Activated CD4-positive, CD25-positive, alpha-beta regulatory T cell treated with anti-CD3 and anti-CD28 coated beads, Interleukin-2, amount 50 U/mL, for 24 hours (primary cell): ENCODE data around the gene RFTN1.

Experiments
- ATAC-seq, 2 donors: fragments of 150-1000 bp; cut with Tn5 transposase; one replicate each; pipeline ENCODE4 v1.10.0; 2021; ENCODE audit warnings: mild to moderate bottlenecking in 1 of 2, moderate library complexity in 1 of 2

The RFTN1 gene

DNA sequence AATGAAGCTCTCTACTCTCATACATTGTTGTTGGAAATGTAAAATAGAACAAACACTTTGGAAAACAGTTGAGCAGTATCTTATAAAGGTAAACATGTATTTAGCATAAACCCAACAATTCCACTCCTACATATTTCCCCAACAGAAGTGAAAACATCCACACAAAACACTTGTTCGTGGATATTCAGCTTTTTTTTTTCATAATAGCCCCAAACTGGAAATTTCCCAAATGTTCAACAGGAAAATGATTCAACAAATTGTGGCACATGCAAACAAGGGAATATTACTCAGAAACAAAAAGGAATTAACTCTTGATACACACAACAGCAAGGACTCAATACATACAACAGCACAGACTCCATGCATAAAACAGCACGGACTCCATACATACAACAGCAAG is 28.5 kb downstream of the RFTN1 start:
- no peak for ATAC-seq

- no peak for ATAC-seq
These were observed 29.3 kb downstream of the RFTN1 start for GRCh38 chr3:16484216-16484615.

DNA sequence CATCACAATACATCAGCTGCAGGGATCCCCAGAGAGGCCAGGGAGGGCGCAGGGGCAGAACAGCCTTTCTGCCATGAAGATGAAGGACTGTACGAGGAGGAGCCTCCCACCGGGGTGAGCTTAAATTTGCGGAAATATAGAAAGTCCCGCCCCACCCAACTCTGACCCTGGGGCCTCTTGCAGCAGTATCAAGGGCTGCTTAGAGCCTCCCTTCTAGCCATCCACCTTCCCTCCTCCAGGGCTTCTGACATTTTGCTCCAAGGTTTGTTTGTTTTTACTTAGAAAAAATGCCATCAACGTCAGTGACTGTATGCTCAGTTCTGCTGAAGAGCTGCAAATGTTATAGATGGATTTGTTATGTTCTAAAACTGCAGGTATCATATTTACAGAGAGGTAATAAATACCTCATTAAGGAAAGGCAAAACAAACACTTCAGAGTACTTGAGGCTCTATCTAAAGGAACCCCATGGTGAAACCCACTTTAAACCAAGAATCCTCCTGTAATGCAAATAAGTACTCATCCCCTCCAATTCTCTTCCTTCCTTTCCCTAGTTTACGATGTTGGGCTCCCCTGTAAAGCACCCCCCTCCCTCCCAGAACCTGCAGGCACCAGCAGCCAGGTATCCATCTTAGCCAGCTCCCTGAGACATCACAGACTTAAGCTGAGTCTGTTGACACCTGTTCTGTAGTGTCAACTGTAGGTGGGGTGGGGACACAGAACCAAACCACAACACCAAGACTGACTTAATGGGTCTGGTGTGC is 30.5 kb downstream of the RFTN1 start:
- ATAC-seq = peak; percentile 49 to 52

DNA sequence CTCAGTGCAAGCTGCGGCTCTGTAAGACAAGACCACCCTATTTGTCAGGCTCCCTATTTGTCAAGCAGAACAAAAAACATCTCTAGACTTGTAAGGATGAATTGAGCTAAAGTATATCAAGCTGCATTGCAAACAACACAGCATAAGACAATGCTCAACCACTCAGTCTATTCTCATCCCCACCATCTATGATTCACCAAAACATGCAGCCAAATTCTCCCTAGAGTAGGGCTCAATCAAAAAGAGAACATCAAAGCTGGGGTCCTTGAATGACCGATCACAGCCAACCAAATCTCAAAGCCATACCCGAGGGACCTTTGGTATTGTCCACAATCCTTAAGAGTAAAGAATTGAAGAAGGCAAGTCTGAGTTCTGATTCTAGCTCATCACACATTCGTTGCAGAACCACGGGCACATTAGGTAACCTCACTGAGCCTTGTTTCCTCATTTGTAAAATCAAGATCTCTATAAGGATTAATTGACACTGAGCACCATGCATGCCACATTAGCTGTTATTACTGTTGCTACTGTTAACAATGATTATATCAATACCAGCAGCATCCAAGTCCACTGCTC is 31.2 kb downstream of the RFTN1 start:
- peak in 1 of 2 donors; percentile 36 for ATAC-seq

DNA sequence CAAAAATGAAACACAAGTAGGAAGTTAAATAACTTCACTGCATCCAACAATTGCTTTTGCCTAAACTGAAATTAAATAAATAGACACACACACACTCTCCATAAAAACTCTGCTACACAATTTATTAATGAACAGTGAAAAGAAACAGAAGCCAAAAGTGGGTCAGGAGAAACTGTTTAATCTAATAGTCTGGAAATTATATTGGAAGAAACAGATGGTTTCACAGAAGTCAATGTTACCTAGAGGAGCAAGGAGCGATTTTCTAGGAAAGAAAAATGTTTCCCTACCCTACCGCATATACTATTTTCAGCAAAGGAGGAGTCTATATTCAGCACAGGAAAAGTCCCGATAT is 32.0 kb downstream of the RFTN1 start:
- no peak for ATAC-seq

GRCh38 chr3:16480861-16481545 is 32.5 kb downstream of the RFTN1 start:
- ATAC-seq = peak; percentile 33 to 46

- no peak for ATAC-seq
These were observed 35.0 kb downstream of the RFTN1 start for GRCh38 chr3:16478516-16478915.

DNA sequence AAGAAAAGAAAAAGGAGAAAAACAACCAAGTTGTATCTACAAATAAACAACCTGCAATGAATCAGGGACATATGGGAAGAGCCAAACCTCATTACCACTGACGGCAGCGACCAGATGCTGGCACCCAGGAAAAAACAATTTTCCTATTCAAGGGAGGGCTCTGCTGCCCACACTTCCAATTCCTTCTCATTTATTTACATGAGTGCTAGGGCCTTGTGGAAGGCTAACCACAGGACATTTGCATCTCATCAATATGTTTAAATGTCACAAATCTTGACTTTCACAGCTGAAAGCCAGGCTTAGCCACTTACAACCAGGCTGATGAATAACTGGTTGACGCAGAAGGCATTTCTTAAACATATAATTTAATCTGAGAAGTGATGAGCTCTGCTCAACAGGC is 36.0 kb downstream of the RFTN1 start:
- no peak for ATAC-seq

- no peak for ATAC-seq
These were observed 36.4 kb downstream of the RFTN1 start for GRCh38 chr3:16477056-16477455.

DNA sequence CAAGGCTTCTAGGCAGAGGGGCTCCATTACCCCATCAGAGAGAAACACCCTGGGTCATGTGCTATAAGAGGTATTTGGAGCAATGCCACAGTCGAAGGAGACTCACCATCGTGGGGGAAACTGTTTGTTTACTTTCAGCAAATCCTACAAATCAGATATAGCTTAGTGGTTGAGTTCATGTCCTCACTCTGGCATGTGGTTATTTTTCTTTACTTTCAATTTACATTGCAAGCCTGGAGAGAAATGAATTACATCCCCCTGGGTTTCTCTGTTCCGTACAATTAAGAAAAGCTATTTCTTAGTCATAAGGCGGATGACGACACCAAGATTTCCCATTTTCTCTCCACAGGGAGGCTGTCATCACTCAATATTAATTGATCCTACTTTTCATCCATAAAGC is 36.9 kb downstream of the RFTN1 start:
- peak in 1 of 2 donors; percentile 38 for ATAC-seq

GRCh38 chr3:16475766-16476165 is 37.7 kb downstream of the RFTN1 start:
- no peak for ATAC-seq

- ATAC-seq = no peak
These were observed 38.6 kb downstream of the RFTN1 start for GRCh38 chr3:16474920-16475319.

DNA sequence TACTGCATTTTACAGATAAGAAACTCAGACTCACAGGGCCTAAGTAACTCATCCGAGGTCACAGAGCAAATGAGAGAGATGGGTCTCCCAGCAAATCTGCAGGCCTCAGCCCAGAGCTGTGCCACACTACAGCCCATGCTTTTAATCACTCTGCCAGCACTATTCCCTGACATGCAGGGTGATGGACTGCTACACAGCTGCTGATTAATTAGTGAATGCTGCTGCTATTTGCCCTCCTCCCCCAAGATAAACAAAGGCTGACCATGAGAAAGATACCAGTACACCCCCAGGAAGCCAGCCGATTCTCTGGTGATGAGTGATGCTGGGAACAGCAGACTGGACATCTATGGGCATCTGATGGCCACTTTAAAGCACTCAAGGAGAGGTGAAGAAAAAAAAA is 39.3 kb downstream of the RFTN1 start:
- ATAC-seq = no peak

- no peak for ATAC-seq
These were observed 40.9 kb downstream of the RFTN1 start for GRCh38 chr3:16472593-16472992.

- no peak for ATAC-seq
These were observed 41.6 kb downstream of the RFTN1 start for GRCh38 chr3:16471897-16472296.

DNA sequence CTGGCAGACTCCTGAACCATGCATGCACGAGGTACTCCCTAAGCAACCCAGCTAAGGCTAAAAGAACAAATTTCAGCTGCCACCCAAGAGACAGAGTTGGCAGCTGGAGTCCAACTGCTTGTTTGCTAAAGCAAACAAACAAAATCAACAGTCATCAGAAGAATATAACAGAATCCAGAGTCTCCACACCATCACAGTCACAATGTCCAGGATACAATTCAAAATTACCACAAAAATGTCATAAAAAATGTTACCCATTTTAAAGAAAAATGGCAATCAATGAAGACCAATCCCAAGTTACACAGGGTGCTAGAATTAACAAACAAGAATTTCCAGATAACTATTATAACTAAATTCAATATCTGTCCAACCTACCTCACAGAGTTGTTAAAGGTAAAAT is 42.9 kb downstream of the RFTN1 start:
- no peak for ATAC-seq

DNA sequence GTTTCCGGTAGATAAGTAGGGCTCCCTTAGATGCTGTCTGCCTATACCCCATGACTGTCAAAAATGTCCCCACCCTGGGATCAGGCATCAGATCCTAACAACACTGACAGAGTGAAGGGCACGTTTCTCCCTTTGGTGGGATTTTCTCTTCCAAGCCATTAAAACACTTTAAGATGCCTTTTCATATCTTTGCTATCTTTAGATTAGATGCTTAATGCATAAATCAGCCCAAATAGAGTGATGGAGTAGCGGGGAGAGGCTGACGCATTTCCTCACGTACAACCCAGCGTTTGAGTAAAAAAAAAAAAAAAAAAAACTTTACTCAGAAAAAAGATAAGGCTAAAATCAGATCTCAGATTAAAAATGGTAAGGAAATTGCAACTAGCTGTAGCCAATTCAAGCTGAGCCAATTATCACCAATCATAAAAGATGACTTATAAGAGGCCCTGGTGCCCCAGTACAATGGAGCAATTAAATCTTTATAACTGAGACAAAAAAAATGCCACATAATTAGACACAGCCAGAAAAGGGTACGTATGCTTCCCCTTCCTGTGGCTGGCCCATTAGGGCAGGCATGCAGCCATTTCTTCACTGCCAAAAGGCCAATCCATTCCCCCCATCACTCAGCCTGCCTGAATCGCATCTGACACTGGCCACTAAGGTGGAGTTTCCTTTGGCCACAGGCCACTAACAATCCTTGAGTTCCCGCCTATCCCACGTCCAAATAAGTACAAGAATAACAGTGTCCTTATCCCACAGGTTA is 45.0 kb downstream of the RFTN1 start:
- peak; percentile 34 to 46 for ATAC-seq

DNA sequence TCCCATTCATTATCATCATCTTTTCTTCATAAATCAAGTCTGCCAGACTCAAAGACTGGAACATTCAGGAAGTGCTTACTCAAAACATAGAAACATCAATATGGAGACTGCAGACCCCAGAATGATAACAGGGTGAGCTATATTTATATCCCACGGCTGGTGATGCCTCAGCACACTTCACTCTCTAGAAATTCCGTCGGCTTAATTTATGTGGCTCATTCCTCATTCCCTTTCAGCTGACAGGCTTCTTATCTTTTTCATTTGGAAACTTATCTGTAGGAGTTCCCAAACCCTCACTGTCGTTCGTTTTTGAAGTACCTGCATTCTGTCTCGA is 45.5 kb downstream of the RFTN1 start:
- no peak for ATAC-seq

DNA sequence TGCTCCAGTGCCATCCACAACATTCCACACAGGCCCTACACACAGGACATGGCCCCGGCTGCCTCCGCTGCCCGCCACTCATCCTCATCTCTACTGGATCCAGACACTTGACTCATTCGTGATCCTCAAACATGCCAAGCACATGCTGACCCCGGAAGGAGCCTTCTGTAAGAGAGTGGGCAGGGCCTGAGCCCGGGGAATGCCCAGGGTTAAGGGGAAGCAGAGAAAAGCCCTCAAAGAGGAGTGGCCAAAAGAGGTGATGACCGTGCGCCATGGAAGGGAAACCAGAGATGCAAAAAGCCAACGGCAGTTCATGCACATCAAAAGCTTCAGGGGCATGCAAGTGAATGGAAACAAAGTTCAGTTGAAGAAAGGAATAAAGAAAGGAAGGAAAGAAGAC is 46.1 kb downstream of the RFTN1 start:
- ATAC-seq = peak; percentile 58 to 73

GRCh38 chr3:16466822-16467221 is 46.7 kb downstream of the RFTN1 start:
- no peak for ATAC-seq

DNA sequence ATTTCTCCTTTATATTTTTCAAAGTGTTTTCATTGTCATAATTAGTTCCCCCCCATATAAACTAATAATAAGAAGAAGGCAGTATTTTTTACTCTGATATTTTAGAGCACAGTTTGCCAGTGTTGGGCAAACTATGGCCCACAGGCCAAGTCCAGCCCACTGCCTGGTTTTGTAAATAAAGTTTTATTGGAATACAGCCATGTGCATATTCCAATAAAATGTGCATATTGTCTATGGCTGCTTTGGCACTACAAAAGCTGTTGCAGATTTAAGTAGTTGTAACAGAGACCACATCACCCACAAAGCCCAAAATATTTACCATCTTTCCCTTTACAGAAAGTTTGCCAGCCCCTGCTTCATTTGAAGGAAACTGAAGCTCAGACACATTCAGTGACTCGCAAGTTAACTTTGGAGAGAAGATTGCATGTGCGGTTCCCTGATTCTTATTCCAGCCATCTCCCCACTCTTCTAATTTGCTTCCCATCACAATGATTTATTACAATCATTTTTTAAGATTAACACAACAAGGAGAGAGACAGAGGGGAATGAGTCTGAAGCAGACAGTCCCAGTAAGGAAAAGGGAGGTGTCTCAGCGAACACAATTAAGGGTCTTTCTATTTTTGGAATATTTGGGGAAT is 48.9 kb downstream of the RFTN1 start:
- no peak for ATAC-seq

DNA sequence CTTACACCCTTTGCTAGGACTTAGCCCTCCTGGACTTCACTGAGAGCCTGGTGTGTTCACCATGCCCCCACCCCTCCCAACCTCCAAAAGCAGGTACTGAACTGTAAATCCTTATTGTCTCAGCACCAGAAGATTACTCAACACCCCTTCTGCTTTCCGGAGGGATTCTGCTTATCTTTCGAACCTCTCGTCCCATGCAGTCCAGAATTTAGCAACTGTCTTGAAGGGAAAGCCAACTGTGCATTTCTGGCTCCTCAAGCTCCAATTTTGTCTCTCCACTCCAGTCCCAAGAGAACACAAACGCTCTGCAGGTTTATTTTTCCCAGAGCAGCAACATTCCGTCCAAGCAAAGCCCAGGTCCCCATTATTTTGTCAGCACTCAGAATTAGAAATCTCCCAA is 49.6 kb downstream of the RFTN1 start:
- no peak for ATAC-seq

GRCh38 chr3:16463119-16463518 is 50.4 kb downstream of the RFTN1 start:
- no peak for ATAC-seq
